GM18508 (cell line): Measurements from ENCODE around the gene FCER2.

ENCODE experiments used
- ATAC-seq: cut with Tn5 transposase; IDR thresholded peaks from one replicate; pipeline ENCODE4 v1.9.1; 2021; ENCODE audit warnings: moderate number of reproducible peaks; ENCODE audit not compliant: insufficient read depth, unreplicated experiment

FCER2 gene

GRCh38 chr19:7679771-7680605 is 21.9 kb downstream of the FCER2 start:
- ATAC-seq = no peak

GRCh38 chr19:7678971-7679751 is 22.8 kb downstream of the FCER2 start:
- no peak for ATAC-seq

- ATAC-seq = no peak
Measured at GRCh38 chr19:7677669-7678311, 24.1 kb downstream of the FCER2 start.

- no peak for ATAC-seq
Measured at GRCh38 chr19:7676854-7677253, 25.1 kb downstream of the FCER2 start, which contains the start of gene MCEMP1. Gene MCEMP1 (plus strand): TSS chr19:7677090. CDS start chr19:7677121, 31 bp downstream.

GRCh38 chr19:7676376-7676775 is 25.6 kb downstream of the FCER2 start:
- ATAC-seq = no peak

- no peak for ATAC-seq
Measured at GRCh38 chr19:7674010-7675005, 27.6 kb downstream of the FCER2 start.

GRCh38 chr19:7672522-7672921 is 29.4 kb downstream of the FCER2 start:
- no peak for ATAC-seq

- ATAC-seq = no peak
Measured at GRCh38 chr19:7670790-7671189, 31.1 kb downstream of the FCER2 start.

- ATAC-seq = no peak
Measured at GRCh38 chr19:7670150-7670783, 31.7 kb downstream of the FCER2 start.

- no peak for ATAC-seq
Measured at GRCh38 chr19:7669641-7670040, 32.3 kb downstream of the FCER2 start.

- ATAC-seq = no peak
Measured at GRCh38 chr19:7668842-7669241, 33.1 kb downstream of the FCER2 start, which contains the start of gene RETN. Gene RETN (plus strand): TSS chr19:7669049. CDS start chr19:7669327, 278 bp downstream.

GRCh38 chr19:7665076-7665475 is 36.9 kb downstream of the FCER2 start:
- ATAC-seq = no peak

GRCh38 chr19:7663706-7664105 is 38.2 kb downstream of the FCER2 start:
- no peak for ATAC-seq

- no peak for ATAC-seq
Measured at GRCh38 chr19:7662657-7663056, 39.3 kb downstream of the FCER2 start.

- ATAC-seq = no peak
Measured at GRCh38 chr19:7661744-7662538, 40.0 kb downstream of the FCER2 start.

- no peak for ATAC-seq
Measured at GRCh38 chr19:7658219-7658686, 43.7 kb downstream of the FCER2 start.

- ATAC-seq = no peak
Measured at GRCh38 chr19:7657131-7657751, 44.7 kb downstream of the FCER2 start.

GRCh38 chr19:7655581-7655980 is 46.4 kb downstream of the FCER2 start:
- ATAC-seq = no peak
